SK-N-MC (cell line): ENCODE measurements around the gene ING5.

ENCODE experiments used
- DNase-seq: peaks from one replicate; pipeline ENCODE4 v3.0.0-alpha.2; 2011; ENCODE audit warnings: low read depth, low spot score
- H3K27ac ChIP-seq: fragments of 200-600 bp; sonication (generic); 2 replicates; pipeline ENCODE4 v1.5.1; 2016; ENCODE audit warnings: mixed run types
- H3K36me3 ChIP-seq: fragments of 200-600 bp; sonication (generic); 2 replicates; pipeline ENCODE4 v1.6.1; 2017; ENCODE audit warnings: antibody characterized with exemption, low read length, mixed read lengths; ENCODE audit not compliant: insufficient read depth
- H3K4me3 ChIP-seq: fragments of 200-600 bp; sonication (generic); 2 replicates; pipeline ENCODE4 v1.5.1; 2016
- H3K9ac ChIP-seq: fragments of 200-600 bp; sonication (generic); 2 replicates; pipeline ENCODE4 v1.8.0; 2017; ENCODE audit warnings: mixed run types, mixed read lengths; ENCODE audit not compliant: insufficient read length
- H3K9me3 ChIP-seq: fragments of 200-600 bp; sonication (generic); 2 replicates; pipeline ENCODE4 v1.6.1; 2017; ENCODE audit warnings: low read depth, mild to moderate bottlenecking, antibody characterized with exemption, low read length, moderate library complexity, mixed read lengths
- EZH2 ChIP-seq: fragments of 200-600 bp; sonication (generic); IDR thresholded peaks from one replicate; pipeline ENCODE4 v1.6.1; 2017; ENCODE audit warnings: antibody characterized with exemption
- FOXP2 ChIP-seq: optimal IDR thresholded peaks from 2 replicates; pipeline ENCODE3; 2011; ENCODE audit warnings: mild to moderate bottlenecking, moderate library complexity; ENCODE audit not compliant: insufficient read depth; ENCODE audit errors: extremely low read length, control extremely low read depth
- POLR2AphosphoS5 ChIP-seq: IDR thresholded peaks from 2 replicates; pipeline ENCODE4 v1.6.1; 2012; ENCODE audit warnings: mild to moderate bottlenecking, low read depth, low read length, borderline replicate concordance

ING5 gene

GRCh38 chr2:241748468-241749256, 46.8 kb downstream of the ING5 start:
- peaks cover 33% of the 10 kb centered on the region; the same call in 1 of the 2 replicates for H3K36me3 ChIP-seq
- no peak overlapping the region for H3K4me3 ChIP-seq
- H3K9ac ChIP-seq = no peak overlapping the region
- no peak overlapping the region for H3K27ac ChIP-seq
- no peaks in the 10 kb centered on the region for H3K9me3 ChIP-seq
- no peak for TF ChIP-seq POLR2AphosphoS5
- no peak for TF ChIP-seq FOXP2
- no peak for TF ChIP-seq EZH2
- no peak for DNase-seq

GRCh38 chr2:241750076-241750840, 48.4 kb downstream of the ING5 start:
- Histone ChIP-seq H3K36me3 (peaks cover 18% of the 10 kb centered on the region; the same call in 1 of the 2 replicates), H3K4me3 (no peak overlapping the region), H3K27ac (no peak overlapping the region), H3K9ac (no peak overlapping the region), H3K9me3 (no peaks in the 10 kb centered on the region)
- DNase-seq = no peak
- TF ChIP-seq POLR2AphosphoS5 = no peak
- TF ChIP-seq FOXP2 = no peak
- TF ChIP-seq EZH2 = no peak

GRCh38 chr2:241751152-241751551, 49.3 kb downstream of the ING5 start:
- TF ChIP-seq POLR2AphosphoS5 = no peak
- no peak for TF ChIP-seq FOXP2
- no peak for TF ChIP-seq EZH2
- no peak overlapping the region for H3K9ac ChIP-seq
- DNase-seq = no peak
- H3K9me3 ChIP-seq = no peaks in the 10 kb centered on the region
- H3K27ac ChIP-seq = no peak overlapping the region
- H3K36me3 ChIP-seq = peaks cover 13% of the 10 kb centered on the region; the same call in 1 of the 2 replicates
- H3K4me3 ChIP-seq = no peak overlapping the region

GRCh38 chr2:241751776-241752175, 49.9 kb downstream of the ING5 start:
- no peak overlapping the region for H3K4me3 ChIP-seq
- peaks cover 11% of the 10 kb centered on the region; the same call in 1 of the 2 replicates for H3K36me3 ChIP-seq
- H3K9me3 ChIP-seq = no peaks in the 10 kb centered on the region
- H3K27ac ChIP-seq = no peak overlapping the region
- TF ChIP-seq POLR2AphosphoS5 = no peak
- no peak for TF ChIP-seq FOXP2
- TF ChIP-seq EZH2 = no peak
- no peak for DNase-seq
- no peak overlapping the region for H3K9ac ChIP-seq

- no peak for DNase-seq
- Histone ChIP-seq H3K4me3 (no peak overlapping the region), H3K36me3 (peaks cover 11% of the 10 kb centered on the region; the same call in 1 of the 2 replicates), H3K9ac (no peak overlapping the region), H3K9me3 (no peaks in the 10 kb centered on the region), H3K27ac (no peak overlapping the region)
- TF ChIP-seq FOXP2 (no peak), EZH2 (no peak), POLR2AphosphoS5 (no peak)
These were observed 50.4 kb downstream of the ING5 start for GRCh38 chr2:241752253-241752652.

- peaks cover 11% of the 10 kb centered on the region; the same call in 1 of the 2 replicates for H3K36me3 ChIP-seq
- H3K9ac ChIP-seq = no peak overlapping the region
- no peak overlapping the region for H3K4me3 ChIP-seq
- TF ChIP-seq POLR2AphosphoS5 = no peak
- TF ChIP-seq FOXP2 = no peak
- TF ChIP-seq EZH2 = no peak
- no peak for DNase-seq
- H3K27ac ChIP-seq = no peak overlapping the region
- H3K9me3 ChIP-seq = no peaks in the 10 kb centered on the region
These were observed 50.9 kb downstream of the ING5 start for GRCh38 chr2:241752689-241753276.

GRCh38 chr2:241753493-241753892, 51.7 kb downstream of the ING5 start:
- no peak overlapping the region for H3K9ac ChIP-seq
- H3K4me3 ChIP-seq = no peak overlapping the region
- peaks cover 11% of the 10 kb centered on the region; the same call in 1 of the 2 replicates for H3K36me3 ChIP-seq
- TF ChIP-seq EZH2 (no peak), FOXP2 (no peak), POLR2AphosphoS5 (no peak)
- H3K9me3 ChIP-seq = no peaks in the 10 kb centered on the region
- DNase-seq = no peak
- no peak overlapping the region for H3K27ac ChIP-seq

- Histone ChIP-seq H3K27ac (no peak overlapping the region), H3K9me3 (no peaks in the 10 kb centered on the region), H3K4me3 (no peak overlapping the region), H3K36me3 (peaks cover 10% of the 10 kb centered on the region; the same call in 1 of the 2 replicates), H3K9ac (no peak overlapping the region)
- DNase-seq = no peak
- no peak for TF ChIP-seq POLR2AphosphoS5
These were observed 52.2 kb downstream of the ING5 start for GRCh38 chr2:241754042-241754441.
